Gastroesophageal sphincter (tissue), 4 donors: ENCODE measurements around the gene TPM3. TPM values are rescaled to one million over a fixed set of nuclear protein-coding genes. Genes with fewer than 3 reads are reported as not detected.
"Not testable (repeated sequence)": the region's sequence is repeated elsewhere in the genome, so short reads cannot be mapped to it uniquely, and the experiment has no call there.

Experiments
- ATAC-seq: fragments of 150-250 bp; one replicate; pipeline ENCODE4 v1.9.1; 2016; ENCODE audit warnings: mild to moderate bottlenecking, moderate library complexity
- H3K27ac ChIP-seq, 4 donors: fragments of 200-600 bp; sonication (generic) in 3 of 4; 1 replicate in 3 of 4; 2 replicates in 1 of 4; pipeline ENCODE4 v1.5.1; 2016 to 2019
- H3K27me3 ChIP-seq: fragments of 200-600 bp; sonication (generic); one replicate; pipeline ENCODE4 v1.5.1; 2019
- H3K36me3 ChIP-seq, 2 donors: fragments of 200-600 bp; sonication (generic); one replicate each; pipeline ENCODE4 v1.5.1; 2019; ENCODE audit warnings: control low read depth in 1 of 2
- H3K4me1 ChIP-seq, 3 donors: fragments of 200-600 bp; sonication (generic); 1 replicate in 2 of 3; 2 replicates in 1 of 3; pipeline ENCODE4 v1.5.1; 2016 to 2019; ENCODE audit warnings: control low read depth in 2 of 3
- H3K4me3 ChIP-seq, 2 donors: fragments of 200-600 bp; sonication (generic); one replicate each; pipeline ENCODE4 v1.5.1; 2019; ENCODE audit warnings: mild to moderate bottlenecking in 1 of 2, moderate library complexity in 1 of 2
- H3K9me3 ChIP-seq, 3 donors: fragments of 200-600 bp; sonication (generic); one replicate each; pipeline ENCODE4 v1.5.1; 2017 to 2019; ENCODE audit warnings: control low read depth in 2 of 3
- CTCF ChIP-seq, 4 experiments: fragments of 200-600 bp in 2 of 4; fragments of 450-650 bp in 2 of 4; sonication (generic) in 1 of 4; IDR thresholded peaks; one replicate each; pipeline ENCODE4 v1.5.1; 2017 to 2019; ENCODE audit warnings: antibody characterized with exemption in 4 of 4, mild to moderate bottlenecking in 2 of 4, moderate library complexity in 2 of 4
- EP300 ChIP-seq: sonication (generic); formaldehyde crosslinking; IDR thresholded peaks from one replicate; pipeline ENCODE4 v1.6.1; 2017; ENCODE audit warnings: antibody characterized with exemption, mild to moderate bottlenecking
- POLR2A ChIP-seq, 2 donors: fragments of 450-650 bp; IDR thresholded peaks; one replicate each; pipeline ENCODE4 v1.6.1; 2017; ENCODE audit warnings: antibody characterized with exemption in 2 of 2, mild to moderate bottlenecking in 2 of 2, moderate library complexity in 1 of 2
- POLR2AphosphoS5 ChIP-seq: sonication (generic); formaldehyde crosslinking; IDR thresholded peaks from one replicate; pipeline ENCODE4 v1.6.1; 2017; ENCODE audit warnings: antibody characterized with exemption
- WGBS, 2 donors: methylation state at CpG; one replicate each; pipeline ENCODE4 v1.1.5; 2018; ENCODE audit warnings: low coverage in 1 of 2; 5-methylcytosine and 5-hydroxymethylcytosine counted together
- total RNA-seq, 4 donors: library from RNA; depleted of rRNA; stranded (reverse); fragments of >200 nt; gene quantifications; one replicate each; pipeline ENCODE4 v1.1.0, GENCODE V29; 2016

The TPM3 gene
- total RNA-seq, 4 donors from 2014 or later = 95.9 to 275 (median 151) TPM

GRCh38 chr1:154236855-154237254 lies 45.0 kb upstream of the TPM3 start:
- peaks cover 0 to 4% (median 0%) of the 10 kb centered on the region in 3 donors for H3K4me1 ChIP-seq
- WGBS, 2 donors = 83 to 86% methylated on average over 4 of the region's 4 CpGs
- H3K27ac ChIP-seq = no peak overlapping the region
- TF ChIP-seq EP300 (no peak), POLR2AphosphoS5 (no peak), CTCF (IDR thresholded peaks at IDR 0.05) (no peak), POLR2A (IDR thresholded peaks at IDR 0.05) (no peak)
- no peaks in the 10 kb centered on the region for H3K9me3 ChIP-seq
- ATAC-seq = no peak
- H3K36me3 ChIP-seq = peaks cover 0 to 98% of the 10 kb centered on the region in 2 donors
- no peaks in the 10 kb centered on the region for H3K27me3 ChIP-seq
- H3K4me3 ChIP-seq = no peak overlapping the region

GRCh38 chr1:154233127-154233526 lies 41.2 kb upstream of the TPM3 start:
- H3K4me1 ChIP-seq, H3K27me3 ChIP-seq, ATAC-seq, H3K27ac ChIP-seq, H3K4me3 ChIP-seq, H3K9me3 ChIP-seq: not testable (repeated sequence)
- H3K36me3 ChIP-seq = peaks cover 9 to 100% of the 10 kb centered on the region in 2 donors
- 91 to 97% methylated on average over 4 to 5 of the region's 12 CpGs for WGBS, 2 donors

GRCh38 chr1:154231112-154231511 lies 39.2 kb upstream of the TPM3 start:
- H3K27ac ChIP-seq, ATAC-seq, H3K9me3 ChIP-seq, H3K4me1 ChIP-seq, H3K4me3 ChIP-seq, H3K27me3 ChIP-seq: not testable (repeated sequence)
- H3K36me3 ChIP-seq = peaks cover 9 to 98% of the 10 kb centered on the region in 2 donors
- 90% methylated on average over 2 of the region's 3 CpGs; no CpG with 5 or more reads in 1 of the 2 donors for WGBS, 2 donors

GRCh38 chr1:154225370-154225769 lies 33.5 kb upstream of the TPM3 start:
- no peak for ATAC-seq
- Histone ChIP-seq H3K27me3 (no peaks in the 10 kb centered on the region), H3K4me3 (no peak overlapping the region), H3K36me3 (peaks cover 9 to 51% of the 10 kb centered on the region in 2 donors), H3K9me3 (no peaks in the 10 kb centered on the region), H3K27ac (no peak overlapping the region), H3K4me1 (peaks cover 0 to 46% (median 2%) of the 10 kb centered on the region in 3 donors)
- WGBS, 2 donors = 100% methylated on average over 2 of the region's 2 CpGs
- TF ChIP-seq POLR2A (IDR thresholded peaks at IDR 0.05) (no peak), POLR2AphosphoS5 (no peak), EP300 (no peak), CTCF (IDR thresholded peaks at IDR 0.05) (no peak)

DNA sequence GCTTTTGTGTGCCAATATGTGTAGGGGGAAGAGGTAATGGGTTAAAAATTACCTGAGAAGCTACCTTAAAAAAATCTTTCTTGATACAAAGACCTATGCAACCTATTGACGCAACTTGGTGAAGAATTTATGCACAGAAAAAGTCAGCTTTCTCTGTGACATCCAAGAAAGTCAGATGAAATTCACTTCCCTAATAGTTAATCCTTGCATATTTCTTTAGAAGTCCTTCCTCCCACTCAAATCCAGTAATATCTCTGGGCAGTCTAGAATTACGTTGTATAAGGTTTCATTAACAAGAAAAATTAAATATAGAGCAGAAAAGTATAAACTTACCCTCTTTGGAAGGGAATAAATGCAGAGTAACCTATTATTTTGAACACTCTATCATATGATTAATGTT lies 31.7 kb upstream of the TPM3 start:
- ATAC-seq = no peak
- Histone ChIP-seq H3K9me3 (no peaks in the 10 kb centered on the region), H3K4me3 (no peak overlapping the region), H3K27ac (peak overlapping the region in 2 of 4 donors; percentile 5 to 17), H3K27me3 (no peaks in the 10 kb centered on the region), H3K4me1 (peaks cover 5 to 58% (median 10%) of the 10 kb centered on the region in 3 donors), H3K36me3 (peaks cover 4 to 38% of the 10 kb centered on the region in 2 donors)
- TF ChIP-seq EP300 (no peak), POLR2AphosphoS5 (no peak), CTCF (IDR thresholded peaks at IDR 0.05) (no peak), POLR2A (IDR thresholded peaks at IDR 0.05) (no peak)
- 25 to 37% methylated on average over 2 of the region's 2 CpGs for WGBS, 2 donors

DNA sequence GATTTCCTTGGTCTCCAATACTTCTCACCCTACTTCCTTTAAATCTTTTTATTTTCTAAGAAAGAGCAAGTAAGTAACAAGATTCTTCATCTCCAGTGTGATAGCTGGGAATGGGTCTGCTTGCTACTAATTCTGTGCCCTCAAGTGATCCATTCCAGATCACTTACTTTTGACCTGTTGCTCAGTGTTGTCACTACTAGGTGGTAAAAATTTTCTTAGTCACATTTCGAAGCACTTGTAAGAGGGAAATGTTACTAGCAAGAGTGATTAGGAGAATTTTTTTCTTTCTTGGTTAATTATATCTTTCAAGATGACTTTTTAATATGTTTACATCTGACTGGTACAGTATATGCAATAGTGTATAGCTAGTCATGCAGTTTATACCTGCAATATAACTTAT lies 31.0 kb upstream of the TPM3 start:
- Histone ChIP-seq H3K36me3 (peaks cover 0 to 38% of the 10 kb centered on the region in 2 donors), H3K4me3 (no peak overlapping the region), H3K27me3 (no peaks in the 10 kb centered on the region), H3K9me3 (no peaks in the 10 kb centered on the region), H3K27ac (peak overlapping the region in 2 of 4 donors; percentile 5 to 98), H3K4me1 (peaks cover 5 to 65% (median 14%) of the 10 kb centered on the region in 3 donors)
- TF ChIP-seq POLR2AphosphoS5 (no peak), POLR2A (IDR thresholded peaks at IDR 0.05) (no peak), CTCF (IDR thresholded peaks at IDR 0.05) (no peak), EP300 (no peak)
- no peak for ATAC-seq
- WGBS, 2 donors = 67 to 93% methylated on average over 1 of the region's 1 CpG
